GM19238 (cell line): Measurements from ENCODE around the gene LILRB1.
A peak's percentile ranks its signal among the peaks of the same experiment; 100 is the strongest.
"Not testable (repeated sequence)": the region's sequence is repeated elsewhere in the genome, so short reads cannot be mapped to it uniquely, and the experiment has no call there.

Experiments
- DNase-seq: peaks from one replicate; pipeline ENCODE4 v3.0.0; 2011; ENCODE audit warnings: low spot score; ENCODE audit not compliant: insufficient read length

The LILRB1 gene

DNA sequence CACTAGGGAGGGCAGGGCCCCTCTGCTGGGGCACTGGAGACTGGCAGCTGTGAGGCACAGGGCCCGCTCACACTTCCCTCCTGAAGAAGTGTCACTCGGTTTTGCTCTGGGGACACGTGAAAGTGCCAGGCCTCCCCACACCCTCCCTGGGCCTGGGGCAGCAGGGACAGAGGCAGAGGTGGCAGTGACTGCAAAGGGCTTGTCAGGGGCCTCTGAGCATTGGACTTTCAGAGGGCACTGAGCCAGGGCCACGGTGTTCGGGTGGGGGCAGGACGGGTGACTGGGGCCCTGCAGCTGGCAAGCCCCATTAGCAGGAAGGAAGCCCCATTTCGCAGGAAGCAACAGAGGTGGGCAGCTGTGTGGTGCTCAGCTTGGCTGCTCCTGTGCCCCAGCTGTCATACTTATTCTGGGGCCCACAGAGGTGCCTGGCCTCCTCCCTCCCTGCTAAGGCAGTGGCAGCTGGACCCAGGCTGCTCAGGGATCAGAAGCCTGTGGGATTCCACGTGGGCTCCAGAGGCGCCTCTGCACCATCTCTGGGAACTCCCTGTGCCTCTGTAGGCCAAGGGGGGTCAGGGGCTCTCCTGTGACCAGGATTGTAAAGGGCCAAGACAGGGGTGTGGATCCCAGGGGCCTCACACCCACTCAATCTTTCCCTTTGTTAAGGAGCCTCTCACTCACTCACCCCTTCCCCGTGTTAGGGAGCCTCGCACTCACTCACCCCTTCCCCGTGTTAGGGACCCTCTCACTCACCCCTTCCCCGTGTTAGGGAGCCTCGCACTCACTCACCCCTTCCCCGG is 5.2 kb upstream of the LILRB1 start:
- DNase-seq: not testable (repeated sequence)

DNA sequence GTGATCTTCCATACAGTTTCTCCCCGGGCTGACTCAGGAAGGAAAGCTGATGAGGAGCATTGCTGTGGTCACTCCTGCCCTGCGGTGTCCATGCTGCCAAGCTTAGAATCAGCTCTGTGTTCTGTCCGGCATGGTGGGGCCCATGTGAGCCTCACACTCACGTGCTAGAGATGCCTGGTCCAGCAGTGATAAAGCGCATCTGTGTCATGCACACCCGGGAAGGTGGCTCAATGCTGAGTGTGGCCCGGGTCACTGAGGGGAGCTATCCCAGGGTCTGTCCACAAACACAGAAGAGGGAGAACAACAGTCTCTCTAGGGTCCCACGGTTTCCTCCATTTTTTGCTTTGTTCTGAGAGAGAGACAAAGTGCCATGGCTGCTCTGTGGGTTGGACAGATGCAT is 3.5 kb upstream of the LILRB1 start:
- no peak for DNase-seq

DNA sequence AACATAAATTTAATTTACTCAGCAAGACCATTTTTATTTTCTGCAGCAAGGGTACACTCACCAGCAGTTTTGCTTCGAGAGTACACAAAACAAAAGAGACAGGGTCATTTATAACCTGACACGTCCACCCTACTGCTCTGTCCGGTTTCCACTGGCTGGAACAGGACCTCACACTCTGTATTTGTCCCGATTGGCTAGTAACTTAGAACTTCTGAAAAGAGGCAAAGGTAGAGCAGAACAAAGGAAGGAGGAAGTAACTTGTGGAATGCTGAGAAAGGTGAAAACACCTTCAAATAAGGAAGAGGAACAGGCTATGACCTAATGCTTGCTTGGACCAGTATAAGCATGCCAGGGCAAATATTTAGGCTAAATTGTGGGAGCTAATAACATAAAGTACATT is 2.4 kb upstream of the LILRB1 start:
- DNase-seq: not testable (repeated sequence)

DNA sequence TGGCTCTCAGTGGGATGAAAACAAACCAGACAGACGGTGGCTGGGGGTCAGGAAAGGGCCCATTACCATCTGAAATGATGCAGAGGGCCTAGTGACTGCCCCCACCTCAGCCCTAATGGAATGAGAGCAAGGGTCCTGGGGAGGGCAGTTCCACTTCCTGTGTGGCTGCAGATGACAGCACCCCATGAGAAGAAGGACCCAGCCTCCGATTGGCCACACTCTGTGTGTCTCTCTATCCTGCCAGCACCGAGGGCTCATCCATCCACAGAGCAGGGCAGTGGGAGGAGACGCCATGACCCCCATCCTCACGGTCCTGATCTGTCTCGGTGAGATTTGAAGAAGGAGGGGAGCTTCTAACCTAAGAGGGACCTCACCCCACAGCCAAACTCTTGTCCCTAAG is 498 bp downstream of the LILRB1 start:
- DNase-seq: no peak

DNA sequence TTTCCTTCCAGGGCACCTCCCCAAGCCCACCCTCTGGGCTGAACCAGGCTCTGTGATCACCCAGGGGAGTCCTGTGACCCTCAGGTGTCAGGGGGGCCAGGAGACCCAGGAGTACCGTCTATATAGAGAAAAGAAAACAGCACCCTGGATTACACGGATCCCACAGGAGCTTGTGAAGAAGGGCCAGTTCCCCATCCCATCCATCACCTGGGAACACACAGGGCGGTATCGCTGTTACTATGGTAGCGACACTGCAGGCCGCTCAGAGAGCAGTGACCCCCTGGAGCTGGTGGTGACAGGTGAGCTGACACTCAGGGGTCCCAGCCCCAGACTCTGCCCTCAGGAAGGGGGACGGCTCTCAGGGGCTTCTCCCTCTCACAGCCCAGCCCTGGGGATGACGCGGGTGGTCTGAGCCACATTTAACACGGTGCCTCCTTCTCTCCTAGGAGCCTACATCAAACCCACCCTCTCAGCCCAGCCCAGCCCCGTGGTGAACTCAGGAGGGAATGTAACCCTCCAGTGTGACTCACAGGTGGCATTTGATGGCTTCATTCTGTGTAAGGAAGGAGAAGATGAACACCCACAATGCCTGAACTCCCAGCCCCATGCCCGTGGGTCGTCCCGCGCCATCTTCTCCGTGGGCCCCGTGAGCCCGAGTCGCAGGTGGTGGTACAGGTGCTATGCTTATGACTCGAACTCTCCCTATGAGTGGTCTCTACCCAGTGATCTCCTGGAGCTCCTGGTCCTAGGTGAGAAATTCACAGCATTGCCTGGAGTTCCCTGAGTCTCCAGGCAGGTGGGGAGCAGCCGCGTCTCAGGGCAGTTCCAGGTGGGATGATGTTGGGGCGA is 1.4 kb downstream of the LILRB1 start:
- not testable (repeated sequence) for DNase-seq

DNA sequence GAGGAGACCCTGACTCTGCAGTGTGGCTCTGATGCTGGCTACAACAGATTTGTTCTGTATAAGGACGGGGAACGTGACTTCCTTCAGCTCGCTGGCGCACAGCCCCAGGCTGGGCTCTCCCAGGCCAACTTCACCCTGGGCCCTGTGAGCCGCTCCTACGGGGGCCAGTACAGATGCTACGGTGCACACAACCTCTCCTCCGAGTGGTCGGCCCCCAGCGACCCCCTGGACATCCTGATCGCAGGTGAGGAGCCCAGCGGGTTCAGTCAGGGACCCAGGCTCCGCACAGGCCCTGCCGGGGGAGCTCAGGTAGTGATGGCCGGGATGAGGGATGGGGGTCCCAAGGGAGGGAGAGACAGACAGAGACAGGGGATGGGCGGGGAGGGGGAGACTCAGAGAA is 2.2 kb downstream of the LILRB1 start:
- not testable (repeated sequence) for DNase-seq

DNA sequence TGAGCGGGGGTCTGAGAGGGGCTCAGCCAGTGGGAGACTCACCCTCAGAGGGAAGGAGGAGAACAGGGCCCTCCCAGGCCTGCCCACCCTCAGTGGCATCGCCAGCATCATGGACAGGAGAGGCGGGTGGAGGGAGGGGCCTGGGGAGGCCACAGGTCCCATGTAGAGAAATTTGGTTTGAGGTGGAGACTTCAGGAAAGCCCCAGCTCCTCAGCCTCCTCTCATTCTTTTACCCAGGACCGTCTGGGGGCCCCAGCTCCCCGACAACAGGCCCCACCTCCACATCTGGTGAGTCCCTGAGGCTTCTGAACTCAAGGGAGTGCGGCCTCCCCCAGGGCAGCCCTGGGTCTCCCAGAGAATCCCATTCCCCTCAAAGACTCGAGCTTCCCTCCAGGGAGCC is 3.1 kb downstream of the LILRB1 start:
- DNase-seq: no peak

DNA sequence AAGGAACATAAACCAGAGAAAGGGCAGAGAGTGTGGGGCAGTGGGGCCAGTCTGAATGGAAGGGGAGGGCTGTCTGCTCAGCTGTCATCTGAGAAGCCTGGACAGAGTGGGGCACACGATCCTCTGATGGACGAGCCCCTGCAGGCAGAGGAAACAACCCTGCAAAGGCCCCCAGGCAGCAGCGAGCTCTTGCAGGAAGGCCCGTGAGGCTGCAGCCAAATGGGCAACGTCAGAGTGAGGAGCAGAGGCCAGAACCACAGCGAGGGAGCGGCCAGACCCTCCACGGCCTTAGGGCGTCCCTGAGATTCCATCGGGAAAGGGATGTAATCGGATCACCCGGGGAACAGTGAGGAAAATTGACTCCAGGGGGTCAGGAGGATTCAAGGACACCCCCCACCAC is 5.8 kb downstream of the LILRB1 start:
- DNase-seq: not testable (repeated sequence)

DNA sequence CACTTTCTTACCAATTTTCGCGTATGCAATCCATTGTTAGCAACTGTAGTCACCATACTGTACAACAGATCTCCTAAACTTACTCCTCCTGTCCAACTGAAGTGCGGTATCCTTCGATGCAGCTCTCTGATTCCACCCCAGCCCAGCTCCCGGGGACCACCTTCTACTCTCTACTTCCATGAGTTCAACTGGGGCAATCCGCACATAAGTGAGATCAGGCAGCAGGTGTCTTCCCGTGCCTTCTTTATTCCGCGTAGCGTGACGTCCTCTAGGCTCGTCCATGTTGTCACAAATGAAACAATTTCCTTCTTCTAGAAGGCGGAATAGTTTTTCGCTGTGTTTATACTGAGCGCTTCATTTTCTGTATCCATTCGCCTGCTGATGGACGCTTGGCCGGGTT is 8.4 kb downstream of the LILRB1 start:
- no peak for DNase-seq

DNA sequence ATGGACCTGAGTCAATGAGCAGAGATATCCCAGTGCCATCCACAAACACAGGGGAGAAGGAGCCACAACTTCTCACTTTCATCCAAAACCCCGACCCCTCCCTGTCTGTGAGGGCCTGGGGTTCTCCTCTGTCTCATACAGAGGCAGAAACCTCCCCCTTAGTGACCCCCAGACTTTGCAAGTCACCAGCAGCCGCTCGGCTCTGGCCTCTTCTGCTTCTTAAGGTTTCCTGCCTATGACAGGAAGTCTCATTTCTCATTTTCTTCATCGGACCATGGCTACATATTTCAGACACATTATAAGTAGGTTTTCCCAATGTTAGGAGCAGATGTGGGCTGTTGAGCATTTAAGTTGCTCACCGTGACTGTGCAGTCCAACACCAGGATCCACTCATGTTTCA is 12.7 kb downstream of the LILRB1 start:
- DNase-seq: not testable (repeated sequence)

DNA sequence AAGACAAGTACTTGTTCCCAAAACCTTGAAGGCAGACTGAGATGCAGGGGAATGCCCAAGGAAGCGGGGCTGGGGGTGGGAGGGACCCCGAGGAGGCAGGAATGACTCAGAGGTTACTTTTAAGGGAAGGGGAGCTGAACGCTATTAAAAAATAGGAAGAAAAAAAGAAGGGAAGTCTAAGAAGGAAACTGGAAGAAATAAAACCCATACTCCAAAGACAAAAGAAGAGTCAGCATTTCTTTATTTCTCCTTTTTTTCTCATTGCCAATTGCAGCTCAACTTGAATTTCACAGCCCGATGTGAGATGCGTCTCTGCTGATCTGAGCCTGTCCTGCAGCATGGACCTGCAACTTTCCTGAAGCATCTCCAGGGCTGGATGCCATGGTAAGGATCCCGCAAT is 13.3 kb downstream of the LILRB1 start:
- DNase-seq: not testable (repeated sequence)

DNA sequence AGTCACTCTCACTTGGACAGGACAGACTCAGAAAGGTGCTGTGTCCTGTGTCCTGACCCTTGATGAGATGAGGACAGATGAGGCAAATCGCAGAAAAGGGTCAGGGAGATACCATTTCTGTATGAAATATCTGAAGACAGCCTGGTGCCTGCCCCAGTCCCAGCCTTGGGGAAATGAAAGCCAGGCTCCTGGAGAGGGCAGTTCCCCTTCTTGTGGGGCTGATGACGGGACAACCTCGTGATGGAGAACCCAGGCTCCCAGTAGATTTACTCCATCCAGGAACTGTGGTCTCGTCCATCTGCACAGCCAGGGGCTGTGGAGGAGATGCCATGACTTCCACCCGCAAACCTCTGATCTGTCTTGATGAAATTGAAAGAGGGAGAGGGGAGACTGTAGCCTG is 13.8 kb downstream of the LILRB1 start:
- no peak for DNase-seq

DNA sequence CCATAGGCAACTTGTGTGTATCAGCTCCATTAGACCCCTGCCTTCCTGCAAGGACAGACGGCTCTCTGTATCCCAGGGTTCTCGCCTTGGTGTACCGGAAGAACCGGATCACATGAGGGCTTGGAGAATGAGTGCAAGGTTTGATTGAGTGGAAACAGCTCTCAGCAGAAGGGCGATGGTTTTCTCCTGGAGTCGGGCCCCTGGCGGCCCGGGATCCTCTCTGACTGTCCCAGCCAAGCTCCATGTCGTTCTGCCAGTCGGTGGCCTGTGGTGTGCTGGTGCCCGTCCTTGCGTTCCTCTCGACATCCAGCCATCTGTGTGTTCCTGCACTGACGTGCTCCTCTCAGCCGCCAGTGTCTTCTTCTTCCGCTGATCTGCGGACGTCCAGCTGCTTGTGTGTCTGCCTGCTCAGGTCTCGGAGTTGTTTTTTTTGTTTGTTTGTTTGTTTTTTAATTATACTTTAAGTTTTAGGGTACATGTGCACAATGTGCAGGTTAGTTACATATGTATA is 16.1 kb downstream of the LILRB1 start:
- DNase-seq: no peak

DNA sequence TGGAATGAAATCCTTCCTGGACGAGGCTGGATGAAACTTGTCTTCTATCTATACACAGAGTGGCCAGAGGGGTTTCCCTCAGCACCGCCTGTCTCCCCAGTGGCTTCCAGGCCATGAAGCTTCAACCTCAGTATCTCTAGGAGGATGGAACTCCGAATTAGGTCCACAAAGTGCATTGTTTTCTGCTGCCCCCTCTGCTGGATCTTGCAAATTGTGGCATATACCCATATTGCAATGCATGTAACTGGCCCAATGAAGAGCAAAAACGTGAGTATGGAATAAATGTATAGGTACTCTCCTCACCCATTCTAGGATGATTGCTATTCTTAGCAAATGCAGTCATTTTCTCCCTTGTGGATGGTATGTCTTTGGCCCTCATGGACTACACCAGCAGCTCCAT is 17.8 kb downstream of the LILRB1 start:
- no peak for DNase-seq

DNA sequence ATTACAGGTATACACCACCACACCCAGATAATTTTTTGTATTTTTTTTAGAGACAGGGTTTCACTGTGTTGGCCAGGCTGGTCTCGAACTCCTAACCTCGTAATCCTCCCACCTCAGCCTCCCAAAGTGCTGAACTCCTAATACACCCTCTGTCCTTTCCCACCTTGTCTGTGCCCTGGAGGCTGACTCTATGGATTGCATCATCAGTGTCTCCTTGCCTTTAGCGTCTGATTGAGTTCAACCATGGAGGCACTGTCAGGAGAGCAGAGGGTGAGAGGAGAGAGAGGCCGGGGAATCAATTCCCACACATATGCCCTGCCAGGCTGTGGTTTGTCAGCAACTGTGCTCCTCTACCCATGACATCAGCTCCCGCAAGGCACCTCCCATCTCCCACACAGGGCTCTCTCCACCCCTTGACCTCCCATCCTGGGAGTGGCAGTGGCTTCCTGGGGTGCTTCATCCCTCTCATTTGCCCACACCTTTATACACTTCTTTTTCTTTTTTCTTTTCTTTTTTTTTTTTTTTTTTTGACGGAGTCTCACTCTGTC is 19.9 kb downstream of the LILRB1 start:
- no peak for DNase-seq

DNA sequence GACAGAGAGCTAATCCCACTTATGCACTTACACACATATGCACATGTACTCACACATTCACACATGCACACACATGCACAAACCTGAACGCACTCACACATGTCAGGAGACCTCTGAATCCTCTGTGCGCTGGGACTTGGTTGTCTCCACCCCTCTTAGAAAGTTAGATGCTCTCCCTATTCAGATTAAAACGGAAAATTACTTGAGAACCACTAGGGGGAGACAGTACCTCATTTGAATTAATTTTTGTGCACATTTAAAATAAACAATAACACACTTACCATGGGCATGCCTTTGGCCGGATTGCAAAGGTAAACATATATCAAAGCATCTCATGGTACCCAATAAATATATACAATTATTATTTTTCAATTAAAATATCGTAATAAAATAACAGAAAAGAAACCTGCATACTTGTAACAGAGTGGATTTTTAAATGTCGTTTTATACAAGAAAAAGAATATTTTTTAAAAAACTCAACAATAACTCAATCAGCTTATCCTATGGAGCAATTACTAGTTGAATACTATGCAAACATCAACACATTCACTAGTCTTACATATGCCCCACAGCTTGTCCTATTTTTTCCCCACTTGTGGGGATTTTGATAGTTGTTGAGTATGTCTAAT is 23.0 kb downstream of the LILRB1 start:
- peak; percentile 37 for DNase-seq

DNA sequence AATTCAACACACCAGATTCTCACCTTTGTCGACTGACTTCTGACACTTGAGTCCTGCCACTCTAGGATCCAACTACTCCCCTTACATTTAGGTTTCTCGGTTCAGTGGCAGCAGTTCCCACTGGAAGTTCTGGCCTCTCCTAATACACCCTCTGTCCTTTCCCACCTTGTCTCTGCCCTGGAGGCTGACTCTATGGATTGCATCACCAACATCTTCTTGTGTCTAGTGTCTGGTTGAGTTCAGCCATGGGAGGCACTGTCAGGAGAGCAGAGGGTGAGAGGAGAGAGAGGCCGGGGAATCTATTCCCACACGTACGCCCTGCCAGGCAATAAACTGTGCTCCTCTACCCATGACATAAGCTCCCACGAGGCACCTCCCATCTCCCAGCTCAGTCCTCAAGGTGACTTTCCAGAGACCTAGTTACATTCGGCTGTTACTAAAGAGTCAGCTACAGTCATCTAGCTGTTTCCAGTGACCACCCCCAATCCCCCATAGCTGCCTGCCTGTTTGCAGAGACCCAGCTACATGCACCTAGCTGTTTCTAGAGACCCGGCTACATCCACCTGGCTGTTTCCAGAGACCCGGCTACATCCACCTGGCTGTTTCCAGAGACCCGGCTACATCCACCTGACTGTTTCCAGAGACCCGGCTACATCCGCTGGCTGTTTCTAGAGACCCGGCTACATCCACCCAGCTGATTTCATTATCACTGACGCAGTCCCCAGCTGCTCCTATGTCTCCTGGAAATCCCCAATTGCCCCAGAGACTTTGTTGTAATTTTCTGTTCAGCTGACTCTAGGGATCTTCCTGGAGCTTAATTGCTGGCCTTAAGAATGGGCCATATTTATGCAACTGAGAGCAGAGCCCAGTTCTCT is 24.4 kb downstream of the LILRB1 start:
- no peak for DNase-seq

DNA sequence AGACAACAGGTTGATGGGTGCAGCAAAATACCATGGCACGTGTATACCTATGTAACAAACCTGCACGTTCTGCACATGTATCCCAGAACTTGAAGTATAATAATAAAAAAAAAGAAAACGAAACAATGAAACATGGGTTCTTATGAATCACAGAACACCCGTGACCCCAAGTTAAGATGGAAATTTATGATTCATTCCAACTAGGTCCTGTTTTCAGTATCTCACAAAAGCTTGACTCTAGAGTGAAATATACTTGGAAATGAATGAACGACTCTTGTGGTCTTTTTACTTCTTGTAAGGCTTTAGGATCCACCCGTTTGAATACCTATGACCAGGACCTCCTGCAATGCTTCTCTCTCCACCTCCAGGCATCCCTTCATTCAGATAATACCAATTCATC is 29.0 kb downstream of the LILRB1 start:
- DNase-seq: no peak

DNA sequence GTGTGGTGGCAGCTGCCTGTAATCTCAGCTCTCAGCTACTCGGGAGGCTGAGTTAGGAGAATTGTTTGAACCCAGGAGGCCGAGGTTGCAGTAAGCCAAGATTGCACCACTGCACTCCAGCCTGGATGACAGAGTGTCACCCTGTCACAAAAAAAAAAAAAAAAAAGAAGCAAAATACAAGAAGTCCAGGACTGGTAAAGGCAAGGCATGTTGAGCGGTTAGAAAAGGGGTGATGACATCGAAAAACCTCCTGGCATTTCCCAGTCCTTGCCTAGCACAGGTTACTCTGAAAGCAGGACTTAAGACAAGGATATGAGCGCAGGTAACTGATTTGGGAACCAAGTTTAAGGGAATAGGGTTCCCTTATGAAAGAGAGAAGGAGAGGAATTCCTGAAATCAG is 30.0 kb downstream of the LILRB1 start:
- no peak for DNase-seq

DNA sequence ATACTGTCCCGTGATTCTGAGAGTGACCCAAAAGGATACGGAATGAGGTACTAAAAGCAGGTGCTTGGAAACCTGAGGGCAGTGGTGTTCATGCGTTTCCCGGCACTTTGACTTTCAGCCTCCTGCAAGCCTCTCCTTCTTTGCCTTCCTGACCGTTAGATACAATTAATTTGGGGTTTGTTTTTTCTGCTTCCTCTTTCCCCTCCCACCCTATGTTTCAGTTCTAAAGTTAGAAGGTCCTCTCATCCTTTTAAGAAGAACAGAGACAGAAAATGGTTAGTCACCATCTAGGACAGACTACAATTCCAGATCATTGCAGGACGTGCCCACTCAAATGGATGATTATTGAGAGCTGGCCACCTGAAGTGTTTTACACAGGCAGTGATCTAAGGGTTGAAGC is 30.7 kb downstream of the LILRB1 start:
- DNase-seq: peak; percentile 30
